HepG2 (cell line): Measurements from ENCODE around the gene RAE1.

Experiments
- KMT2B ChIP-seq: IDR thresholded peaks from 2 replicates; pipeline ENCODE4 v1.6.1; 2016; ENCODE audit warnings: missing genetic modification reagents, missing compliant biosample characterization
- MAFF ChIP-seq: IDR thresholded peaks from 2 replicates; pipeline ENCODE4 v1.6.1; 2011; ENCODE audit warnings: low read depth, low read length, improper control_type of control experiment
- NFRKB ChIP-seq: fragments of 450-650 bp; IDR thresholded peaks from 2 replicates; pipeline ENCODE4 v1.6.1; 2017
- RFX5 ChIP-seq: IDR thresholded peaks from 2 replicates; pipeline ENCODE4 v1.6.1; 2011; ENCODE audit warnings: low read depth, low read length, improper control_type of control experiment
- SP2 ChIP-seq: sonication (generic); formaldehyde crosslinking; IDR thresholded peaks from 2 replicates; pipeline ENCODE4 v1.5.1; 2020; ENCODE audit warnings: mild to moderate bottlenecking, missing genetic modification reagents
- ZFP37 ChIP-seq: sonication (generic); formaldehyde crosslinking; IDR thresholded peaks from 2 replicates; pipeline ENCODE4 v1.4.0; 2020; ENCODE audit warnings: missing genetic modification reagents, borderline replicate concordance
- ZNF792 ChIP-seq: IDR thresholded peaks from 2 replicates; pipeline ENCODE4 v1.6.1; 2016
- ZSCAN29 ChIP-seq: sonication (generic); formaldehyde crosslinking; conservative IDR thresholded peaks from 2 replicates; pipeline ENCODE4 v1.4.0; 2020; ENCODE audit warnings: mild to moderate bottlenecking, missing genetic modification reagents

DNA sequence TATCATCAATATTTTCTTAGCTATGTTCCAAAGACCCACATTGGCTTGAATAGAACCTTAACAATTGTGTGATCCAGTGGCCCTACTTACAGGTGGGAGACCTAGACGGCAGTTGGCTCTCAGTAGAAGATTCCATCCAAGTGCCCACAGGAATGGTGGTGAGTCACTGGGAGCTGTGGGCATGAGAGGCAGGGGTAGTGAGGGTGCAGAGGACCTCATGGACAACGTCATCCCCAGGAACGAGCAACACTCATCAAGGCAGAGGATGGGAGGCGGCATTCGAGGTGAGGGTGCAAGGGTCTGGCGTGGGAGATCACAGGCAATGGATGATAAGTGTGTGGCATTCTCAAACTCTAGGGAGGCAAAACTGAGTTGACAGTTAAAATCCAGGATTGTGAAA lies 38.9 kb upstream of the RAE1 start:
- no peak for TF ChIP-seq KMT2B
- TF ChIP-seq RFX5, result no peak
- no peak for TF ChIP-seq NFRKB
- TF ChIP-seq MAFF, result no peak
- TF ChIP-seq ZSCAN29 (CRISPR knock-in tag), result no peak
- TF ChIP-seq ZNF792 (CRISPR knock-in tag), result no peak
- no peak for TF ChIP-seq SP2 (CRISPR knock-in tag)
- no peak for TF ChIP-seq ZFP37 (CRISPR knock-in tag)
